ENCODE results near the gene RIPK4.

The RIPK4 gene

DNA sequence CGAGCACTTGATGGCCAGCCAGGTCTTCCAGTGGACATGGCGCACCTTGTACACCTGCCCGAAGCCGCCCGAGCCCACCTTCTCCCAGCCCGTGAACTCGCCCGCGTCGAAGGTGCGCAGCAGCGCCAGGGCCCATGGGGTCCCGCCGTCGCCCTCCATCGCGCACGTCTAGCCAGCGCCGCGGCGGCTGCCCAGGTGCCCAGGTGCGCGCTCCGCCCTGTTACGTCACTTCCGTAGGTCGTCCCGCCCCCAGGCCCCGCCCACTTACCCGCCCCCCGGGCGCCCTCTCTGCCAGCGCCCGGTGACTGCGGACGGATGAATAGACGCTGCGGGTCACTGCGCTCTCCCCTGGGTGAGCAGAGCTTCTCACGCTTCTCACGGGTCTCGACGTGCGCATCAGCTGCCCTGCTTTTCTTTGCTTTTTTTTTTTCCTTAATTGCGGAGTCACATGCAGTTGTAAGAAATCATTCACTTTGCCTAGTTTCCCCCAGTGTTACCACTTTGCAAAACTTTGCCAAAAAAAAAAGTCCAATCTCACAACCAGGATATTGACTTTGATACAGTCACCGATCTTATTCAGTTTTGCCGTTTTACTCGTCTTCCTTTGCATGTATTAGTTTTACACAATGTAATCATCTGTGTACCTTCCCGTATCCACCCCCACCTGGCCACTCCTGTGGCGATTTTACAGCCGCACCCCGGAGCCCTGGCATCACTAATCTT lies at the start of gene RIPK4:
TSS of gene RIPK4 (minus strand) at position 170 of the 723 bp plus-strand sequence. CDS start at position 159, 11 bp downstream.
- no peak for DNase-seq

DNA sequence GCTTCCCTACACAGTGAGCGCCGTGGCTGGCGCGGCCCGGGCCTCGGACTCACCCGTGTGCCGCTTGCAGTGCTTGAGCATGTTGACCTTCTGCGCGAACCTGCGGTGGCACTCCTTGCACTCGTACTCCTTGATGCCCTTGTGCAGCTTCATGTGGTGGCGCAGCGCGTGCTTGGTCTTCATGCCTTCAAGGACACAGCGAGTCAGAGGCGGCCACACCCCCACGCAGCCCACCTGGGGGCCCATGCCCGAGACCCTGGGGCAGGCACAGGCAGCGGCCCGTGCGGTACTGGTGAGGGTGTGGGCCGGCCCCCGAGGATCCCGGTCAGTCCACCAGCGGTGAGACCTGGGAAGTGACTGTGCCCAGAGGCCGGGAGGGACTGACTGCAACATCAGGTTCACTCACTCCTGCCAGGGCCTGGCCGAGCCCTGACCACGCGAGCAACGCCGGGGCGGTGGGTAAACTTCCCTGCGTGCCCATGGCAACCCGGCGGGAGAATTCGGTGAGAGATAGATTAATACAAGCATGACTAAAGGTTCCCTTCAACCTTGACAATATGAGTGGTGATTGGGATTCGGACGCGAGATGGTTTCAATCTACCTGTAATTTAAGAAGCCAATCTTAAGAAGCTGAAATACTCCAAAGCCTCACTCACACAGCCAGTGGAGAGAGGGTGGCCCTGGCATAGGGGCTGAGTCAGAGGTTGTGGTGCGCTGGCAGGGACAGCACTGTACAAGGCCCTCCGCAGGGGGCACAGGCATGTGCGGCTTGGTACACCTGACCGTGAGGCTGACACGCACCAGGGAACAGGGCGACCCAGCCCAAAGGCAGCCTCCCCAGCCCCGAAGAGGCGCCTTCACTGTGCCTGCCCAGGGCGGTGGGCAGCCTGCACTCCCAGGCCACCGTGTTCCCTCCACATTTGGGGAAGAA lies 49.1 kb upstream of the RIPK4 start:
- DNase-seq = no peak

DNA sequence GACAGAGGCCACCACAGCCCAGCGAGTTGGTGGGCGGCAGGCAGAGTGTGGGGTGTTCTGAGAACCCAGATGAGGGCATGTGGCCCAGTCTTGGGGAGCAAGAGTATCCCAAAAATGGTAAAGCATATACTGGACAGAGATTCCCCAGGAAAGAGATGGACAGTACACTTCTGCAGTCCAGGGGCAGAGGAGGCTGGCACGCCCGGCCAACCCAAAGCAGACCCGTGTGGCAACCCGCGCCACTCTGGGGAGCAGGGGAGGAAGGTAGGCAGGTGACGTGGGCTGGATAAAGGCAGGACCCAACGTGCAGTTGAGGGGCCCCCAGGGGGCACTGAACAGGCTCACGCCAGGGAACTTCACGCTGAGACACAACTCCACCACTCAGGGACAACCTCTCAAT lies 46.4 kb upstream of the RIPK4 start:
- DNase-seq = no peak

DNA sequence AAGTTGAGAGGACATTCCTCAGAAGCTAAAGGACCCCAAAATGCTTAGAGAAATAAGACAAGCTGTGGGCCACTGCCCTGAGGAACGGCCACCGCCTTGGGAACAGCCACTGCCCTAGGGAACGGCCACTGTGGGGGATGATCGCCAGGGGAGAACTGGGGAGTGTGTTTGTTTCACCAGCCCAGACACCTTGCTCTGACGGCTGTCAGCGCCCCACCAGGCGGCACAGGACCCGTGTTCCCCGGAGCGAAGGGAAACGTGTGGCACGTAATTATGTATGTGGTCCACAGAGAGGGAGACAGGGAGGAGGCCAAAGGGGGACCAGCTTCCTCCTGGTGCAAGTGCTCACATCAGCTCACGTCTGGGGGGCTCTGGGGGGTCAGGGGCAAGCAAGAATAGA lies 45.8 kb upstream of the RIPK4 start:
- DNase-seq = no peak

DNA sequence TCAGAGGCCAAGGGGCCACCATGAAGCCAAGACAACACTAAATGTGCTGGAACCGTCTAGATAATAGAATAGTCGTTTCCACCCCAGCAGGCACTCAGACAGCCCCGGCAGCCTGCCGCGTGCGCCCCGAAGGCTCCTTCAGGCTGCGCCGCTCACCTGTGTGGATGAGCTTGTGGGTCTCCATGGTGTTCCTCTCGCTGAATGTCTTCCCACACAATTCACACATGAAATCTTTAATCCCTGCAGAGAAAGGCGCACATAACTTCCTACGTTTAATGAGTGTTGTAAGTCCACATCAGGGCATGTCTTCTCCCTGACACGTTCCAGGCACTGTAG lies 43.7 kb upstream of the RIPK4 start:
- DNase-seq = no peak

DNA sequence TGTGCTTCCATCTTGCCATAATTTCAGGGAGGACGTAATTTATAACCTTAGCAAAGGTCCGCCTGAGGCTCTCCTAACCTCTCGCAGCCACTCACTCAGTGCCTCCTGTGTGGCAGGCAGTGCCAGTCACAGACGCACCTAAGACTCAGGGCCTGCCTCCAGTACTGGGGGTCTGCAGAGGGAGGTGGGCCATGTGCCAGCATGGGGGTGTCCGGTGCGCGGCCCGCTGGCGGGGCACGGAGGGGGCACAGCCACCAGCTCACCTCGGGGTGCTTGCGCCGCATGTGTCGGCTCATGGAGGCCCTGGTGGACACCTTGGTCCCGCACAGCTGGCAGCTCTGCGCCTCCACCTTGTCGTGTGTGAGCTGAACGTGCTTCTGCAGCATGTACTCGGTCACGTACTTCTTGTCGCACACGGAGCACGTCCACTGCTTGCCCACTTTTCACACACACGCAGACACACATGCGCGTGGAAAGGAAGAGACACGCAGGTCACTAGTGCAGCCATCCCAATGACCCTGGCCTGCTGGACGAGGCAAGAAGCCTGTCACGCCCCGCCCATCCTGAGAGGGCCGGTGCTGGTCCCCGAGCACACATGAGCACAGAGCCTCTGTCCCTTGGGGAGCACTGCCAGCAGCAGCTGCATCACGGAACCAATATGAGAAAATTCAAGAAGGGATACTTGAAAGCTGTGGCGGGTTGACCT lies 43.2 kb upstream of the RIPK4 start:
- DNase-seq = no peak

DNA sequence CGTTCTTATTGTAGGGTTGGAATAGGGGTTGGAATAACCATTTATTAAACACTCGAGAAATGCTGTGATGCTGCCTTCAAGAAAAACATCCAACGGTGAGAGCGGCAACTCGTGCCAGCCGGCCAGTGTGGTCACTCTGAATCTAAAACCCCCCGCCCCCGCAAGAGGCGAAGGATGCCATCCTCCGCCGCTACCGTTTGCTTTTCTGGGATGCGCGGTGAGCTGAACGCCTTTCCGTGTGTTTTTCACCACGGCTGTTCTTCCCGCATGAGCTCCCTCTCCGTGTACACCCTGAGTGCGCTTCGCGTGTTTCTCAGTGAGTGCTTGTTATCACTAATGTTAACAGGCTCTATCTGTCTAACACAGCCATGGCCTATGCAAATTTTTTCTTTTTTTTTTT lies 42.0 kb upstream of the RIPK4 start:
- no peak for DNase-seq

DNA sequence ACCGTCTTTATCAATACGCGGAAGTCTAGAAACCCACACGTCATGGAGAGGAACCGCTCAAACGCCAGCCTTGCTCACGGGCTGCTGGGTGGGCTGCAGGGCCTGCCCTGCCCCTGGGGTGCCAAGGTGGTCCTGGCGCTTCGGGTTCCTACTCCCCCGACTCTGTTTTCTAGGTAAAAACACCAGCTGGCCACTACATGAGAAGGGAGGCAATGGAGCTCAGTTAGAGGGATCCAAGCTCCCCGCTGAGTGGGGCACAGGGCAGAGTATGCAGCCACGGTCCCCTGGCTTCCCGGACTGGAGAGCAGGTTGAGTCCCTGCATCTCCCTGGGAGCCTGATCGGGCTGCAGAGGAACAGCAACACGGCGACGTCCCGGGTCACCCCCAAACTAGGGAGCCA lies 41.2 kb upstream of the RIPK4 start:
- no peak for DNase-seq

DNA sequence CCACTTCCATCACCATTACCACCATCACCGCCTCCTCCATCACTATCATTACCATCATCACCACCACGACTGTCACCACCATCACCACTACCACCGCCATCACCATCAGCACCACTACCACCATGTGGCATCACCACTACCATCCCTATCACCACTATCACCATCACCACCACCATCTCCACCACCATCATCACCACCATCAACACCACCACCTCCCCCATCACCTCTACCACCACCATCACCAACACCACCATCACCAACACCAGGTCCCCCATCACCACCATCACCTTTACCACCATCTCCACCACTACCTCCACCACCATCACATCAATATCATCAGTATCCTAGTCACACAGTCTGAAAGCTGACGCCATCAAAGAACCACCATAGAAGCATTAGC lies 39.9 kb upstream of the RIPK4 start:
- no peak for DNase-seq

DNA sequence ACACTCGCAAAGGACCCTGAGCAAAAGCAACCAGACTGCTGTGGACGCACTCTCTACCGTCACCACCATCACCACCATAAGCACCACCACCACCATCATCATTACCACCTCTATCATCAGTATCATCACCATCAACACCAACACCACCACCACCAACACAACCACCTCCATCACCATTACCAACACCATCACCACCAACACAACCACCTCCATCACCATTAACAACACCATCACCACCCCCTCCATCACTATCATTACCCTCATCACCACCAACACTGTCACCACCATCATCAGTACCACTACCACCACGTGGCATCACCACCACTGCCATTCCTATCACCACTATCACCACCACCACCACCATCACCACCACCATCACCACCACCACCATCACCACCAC lies 38.8 kb upstream of the RIPK4 start:
- no peak for DNase-seq

DNA sequence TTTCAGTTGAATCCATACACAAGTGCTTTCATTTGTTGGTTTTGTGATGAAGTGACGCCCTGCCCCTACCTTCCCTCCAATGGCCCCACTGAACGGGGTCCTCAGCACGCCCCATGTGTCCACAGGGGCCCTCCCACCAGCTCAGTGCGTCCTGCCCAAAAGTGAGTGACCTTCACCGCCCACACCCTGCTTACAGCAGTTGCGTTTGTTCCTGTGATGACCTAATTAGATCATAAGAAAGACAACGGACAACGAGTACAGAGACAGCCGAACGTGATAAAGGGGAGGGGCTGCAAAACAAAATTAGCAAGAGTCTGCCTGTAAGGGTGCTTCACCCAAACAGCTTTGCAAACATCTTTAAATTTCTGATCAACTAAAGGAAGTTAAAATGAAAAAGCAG lies 38.2 kb upstream of the RIPK4 start:
- no peak for DNase-seq

DNA sequence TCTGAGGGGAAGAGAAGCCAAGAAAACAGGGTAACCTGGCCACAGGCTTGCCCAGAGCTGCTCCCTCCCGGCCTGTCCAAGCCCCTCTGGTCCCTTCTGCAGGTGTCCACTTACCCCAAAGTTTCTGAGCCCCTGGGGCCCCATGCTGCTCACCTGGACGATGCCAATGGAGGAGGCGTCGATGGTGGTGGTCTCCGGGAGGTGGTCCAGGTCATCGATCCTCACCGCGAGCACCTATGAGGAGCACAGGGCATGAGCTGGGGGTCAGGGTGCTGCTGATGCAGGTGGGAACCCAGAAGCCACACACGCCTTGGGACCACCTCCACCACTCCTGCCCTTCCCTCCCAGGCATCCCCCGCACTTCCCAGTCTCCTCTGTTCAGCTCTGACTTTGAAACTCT lies 37.5 kb upstream of the RIPK4 start:
- DNase-seq = no peak

DNA sequence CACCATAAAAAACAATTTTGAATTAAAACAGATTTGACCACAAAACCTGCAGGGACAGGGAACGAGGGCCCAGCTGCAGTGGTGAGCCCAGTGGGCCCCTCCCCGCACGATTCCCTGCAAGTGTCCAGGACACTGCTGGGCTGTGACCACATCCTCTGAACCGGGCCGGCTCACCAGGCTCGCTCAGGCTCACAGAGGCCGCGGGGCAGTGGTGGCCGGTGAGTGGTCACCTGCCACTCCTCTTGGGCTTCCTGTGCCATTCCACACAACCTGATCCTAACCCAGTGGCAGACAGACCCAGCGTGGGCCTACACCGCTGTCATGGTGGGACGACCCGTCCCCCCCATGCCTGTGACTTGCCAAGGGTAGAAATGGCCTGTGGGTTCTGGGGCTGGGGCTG lies 36.5 kb upstream of the RIPK4 start:
- DNase-seq = no peak

DNA sequence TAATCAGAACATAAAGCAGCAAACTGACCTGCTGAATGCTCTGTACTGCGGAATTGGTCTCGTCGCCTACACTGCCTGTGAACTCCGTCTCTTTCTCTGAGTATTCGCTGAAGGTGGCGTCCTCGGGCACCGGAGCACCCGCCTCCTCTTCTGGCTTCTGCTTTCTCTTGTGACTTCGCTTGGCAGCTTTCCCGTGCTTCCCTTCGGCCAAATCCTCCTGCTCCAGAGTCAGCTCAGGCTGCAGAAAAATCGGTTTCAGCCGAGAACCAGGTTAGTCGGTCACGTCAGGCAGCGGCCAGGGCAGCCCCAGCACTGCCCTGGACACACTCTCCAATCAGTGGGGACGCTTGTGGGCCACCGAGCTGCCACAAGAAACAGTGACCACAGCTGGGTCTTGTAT lies 35.8 kb upstream of the RIPK4 start:
- DNase-seq = no peak

DNA sequence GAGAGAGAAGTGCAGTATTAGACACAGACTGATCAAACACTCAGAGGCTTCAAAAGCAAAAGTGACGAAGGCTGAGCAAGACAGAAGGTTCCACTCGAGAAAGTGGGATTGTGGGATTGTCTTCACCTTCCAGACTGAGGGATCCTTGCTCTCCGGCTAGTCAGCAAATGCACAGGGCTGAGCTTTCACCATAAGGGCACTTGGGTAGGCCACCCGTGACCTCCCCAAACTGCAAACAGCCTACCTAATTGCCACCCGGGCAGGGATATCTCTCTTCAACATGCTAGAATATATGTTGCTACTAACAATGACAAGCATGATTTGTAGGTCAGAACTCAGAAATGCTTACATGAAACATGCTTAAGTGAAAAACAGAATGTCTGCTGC lies 35.3 kb upstream of the RIPK4 start:
- no peak for DNase-seq

DNA sequence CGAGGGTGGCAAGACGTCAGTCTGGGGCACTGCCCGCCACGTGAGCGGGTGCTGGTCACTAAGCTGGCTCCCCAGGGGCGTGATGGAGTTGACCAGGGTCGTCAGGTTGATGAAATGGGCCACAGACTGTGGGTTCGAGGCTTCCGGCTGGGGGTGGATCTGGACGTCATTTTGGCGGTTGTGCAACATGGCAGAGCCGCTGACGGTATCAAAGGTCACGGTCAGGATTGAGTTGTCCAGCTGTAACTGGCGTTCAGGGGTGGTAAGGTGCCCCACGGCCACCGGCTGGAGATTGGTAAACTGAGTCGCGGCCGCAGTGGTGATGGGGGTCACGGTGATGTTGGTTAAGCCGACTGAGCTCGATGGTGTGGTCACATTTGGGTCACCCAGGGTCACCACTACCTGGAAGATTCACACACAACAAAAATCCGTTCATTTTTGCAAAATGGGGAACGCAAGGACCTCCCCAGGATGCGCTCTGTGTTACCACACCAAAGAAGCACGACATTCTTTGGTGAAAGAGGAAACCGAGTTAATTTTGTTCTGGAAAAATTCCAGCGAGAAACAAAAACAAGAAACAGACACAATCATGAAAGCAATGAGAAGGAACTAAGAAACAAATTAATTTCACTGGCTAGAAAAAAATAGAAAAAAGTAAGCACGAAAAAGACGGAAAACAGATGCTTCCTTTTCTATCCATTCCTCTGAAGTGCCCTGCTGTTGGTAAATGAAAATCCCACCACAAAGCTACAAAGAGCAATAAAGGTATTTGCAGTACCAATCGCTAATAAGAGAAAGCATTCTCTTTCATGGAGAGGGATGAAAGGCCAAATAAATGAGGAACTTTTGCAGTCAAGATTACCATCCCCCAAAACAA lies 34.7 kb upstream of the RIPK4 start:
- DNase-seq = no peak

DNA sequence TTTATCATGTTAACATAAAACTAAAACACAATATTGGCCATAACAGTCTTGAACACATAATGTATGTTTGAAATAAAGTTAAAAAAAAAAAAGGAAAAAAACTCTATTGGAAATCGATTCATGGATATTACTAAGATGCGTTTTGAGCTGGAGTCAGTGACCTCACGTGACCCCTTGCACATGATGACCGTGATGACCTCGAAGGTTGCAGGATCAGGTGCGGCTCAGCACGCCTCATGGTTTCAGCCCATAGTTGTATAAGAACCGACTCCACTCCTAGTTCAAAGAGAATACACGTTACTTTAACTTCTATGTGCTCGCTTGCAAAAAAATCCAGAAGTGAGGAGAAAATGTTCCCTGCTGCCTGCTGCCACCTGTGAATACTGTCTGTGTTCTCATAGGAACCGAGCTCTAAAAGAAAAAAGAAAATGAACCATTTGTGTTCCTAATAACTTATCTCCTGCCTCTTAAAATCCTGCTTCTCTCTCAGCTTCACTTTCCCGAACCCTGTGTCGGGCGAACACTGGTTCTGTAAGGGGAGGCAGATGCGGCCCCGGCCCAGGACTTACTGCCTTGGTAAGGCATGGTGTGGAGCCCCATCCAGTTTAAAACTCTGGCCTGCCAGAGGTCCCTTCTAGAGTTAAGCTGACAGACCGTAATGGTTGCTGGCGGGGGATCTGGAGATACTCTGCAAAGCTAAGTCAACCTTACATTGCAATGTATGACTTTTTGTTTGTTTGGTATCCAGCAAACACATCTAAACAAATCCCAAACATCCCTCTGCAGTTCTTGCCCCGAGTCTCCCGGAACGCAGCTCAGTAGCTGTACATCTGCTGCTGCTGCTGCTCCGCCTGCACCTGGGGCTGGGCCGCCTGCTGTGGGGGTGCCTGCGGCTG lies 33.8 kb upstream of the RIPK4 start:
- DNase-seq = no peak

DNA sequence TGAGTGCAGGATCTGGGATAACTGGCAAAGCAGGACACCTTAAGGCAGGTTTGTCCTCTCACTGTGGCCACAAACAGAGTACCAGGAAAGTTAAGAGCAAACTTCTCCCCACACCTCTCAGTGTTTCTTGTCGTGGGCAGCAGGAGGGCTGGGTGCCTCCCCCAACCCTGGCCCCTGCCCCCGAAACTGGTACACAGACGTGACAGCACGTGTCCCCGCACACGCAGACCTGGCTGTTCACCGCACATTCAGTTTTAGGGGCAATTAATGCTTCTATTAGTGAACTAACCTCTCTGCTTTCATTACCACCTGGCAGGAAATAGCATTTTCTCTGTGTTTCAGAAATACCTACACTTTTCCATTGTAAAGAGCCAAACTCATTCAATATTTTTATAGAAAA lies 32.9 kb upstream of the RIPK4 start:
- DNase-seq = no peak

DNA sequence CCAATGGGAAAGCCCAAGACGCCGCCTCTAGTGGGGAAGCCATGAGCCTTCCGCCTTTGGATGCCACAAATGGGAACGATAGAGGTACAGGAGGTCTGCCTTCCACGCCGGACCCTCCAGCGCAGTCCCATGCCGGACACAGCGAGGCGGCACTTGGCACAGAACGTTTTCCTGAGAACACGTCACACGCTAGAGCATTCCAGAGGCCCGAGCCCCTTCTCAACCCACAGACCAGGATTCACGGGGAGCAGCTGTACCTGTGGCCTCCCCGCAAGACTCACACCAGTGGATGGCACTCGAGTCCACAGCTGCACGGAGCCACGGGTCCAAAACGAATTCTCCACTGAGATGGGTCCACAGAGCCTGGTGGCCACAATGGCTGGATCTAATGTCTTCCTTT lies 31.5 kb upstream of the RIPK4 start:
- no peak for DNase-seq

DNA sequence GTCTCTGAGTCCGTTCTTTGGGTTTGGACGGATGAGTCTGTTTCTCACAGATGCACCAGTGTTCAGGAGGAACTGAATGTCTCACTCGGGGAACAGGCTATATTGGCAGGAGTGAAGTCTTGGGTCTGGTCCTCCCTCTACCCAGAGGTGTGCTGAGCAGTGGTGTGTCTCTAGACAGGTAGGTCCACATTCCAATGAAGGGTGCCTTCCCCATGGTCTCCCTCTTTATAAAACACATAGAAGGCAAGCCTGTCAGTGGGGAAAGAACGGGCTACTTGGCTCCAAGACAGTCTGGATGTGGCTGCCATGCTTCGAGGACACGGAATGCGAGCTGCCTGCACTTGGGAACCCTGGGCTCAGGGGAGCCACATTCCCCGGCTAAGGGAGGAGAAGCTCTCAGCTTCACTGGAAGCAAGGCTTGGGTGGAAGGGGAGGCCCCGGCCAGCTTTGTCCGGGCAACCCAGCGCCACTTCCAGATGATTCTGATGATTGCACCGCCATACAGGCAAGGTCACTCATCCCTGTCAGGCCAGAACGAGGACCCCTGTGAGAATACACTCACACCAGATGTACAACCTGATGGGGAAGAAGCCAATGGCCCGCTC lies 29.7 kb upstream of the RIPK4 start:
- no peak for DNase-seq

DNA sequence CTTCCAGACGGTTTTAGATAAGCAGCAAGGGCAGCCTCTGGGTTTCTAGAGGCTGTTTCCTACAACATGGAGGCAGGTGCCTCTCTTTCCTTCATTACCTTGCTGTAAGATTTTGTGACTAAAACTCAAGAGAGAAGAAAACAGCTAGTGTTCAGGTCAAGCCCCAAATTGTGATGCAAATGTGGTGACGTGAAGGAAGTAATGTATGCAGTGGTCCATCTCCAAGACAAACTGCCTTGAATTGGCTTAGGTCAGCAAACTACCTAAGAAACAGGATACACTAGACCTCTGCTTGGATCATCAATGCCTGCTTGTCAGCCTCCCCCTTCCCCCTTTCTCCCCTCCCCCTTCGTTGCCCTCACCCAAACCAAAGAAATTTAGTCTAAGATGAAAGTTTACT lies 28.9 kb upstream of the RIPK4 start:
- DNase-seq = no peak
